ENCODE measurements around the gene GPR160. TPM values are rescaled to one million over a fixed set of nuclear protein-coding genes. Genes with fewer than 3 reads are reported as not detected.

The GPR160 gene
- total and polyA plus RNA-seq, 2 experiments from 2014 or later: 39.4 to 55.7 TPM

GRCh38 chr3:170128259-170128976 lies 90.6 kb downstream of the GPR160 start (continued):
- TF ChIP-seq ZNF462 (CRISPR knock-in tag; IDR thresholded peaks at IDR 0.05) (no peak), JUNB (IDR thresholded peaks at IDR 0.05; ENCODE audit: unreplicated experiment) (no peak)

- no peak overlapping the region for H3K4me2 ChIP-seq
- no peaks in the 10 kb centered on the region for H3K36me3 ChIP-seq (ENCODE audit: insufficient read depth)
- no peaks in the 10 kb centered on the region for H3F3A ChIP-seq (replicated peaks; ENCODE audit: low read depth)
- H3K27me3 ChIP-seq (ENCODE audit: insufficient read depth): no peaks in the 10 kb centered on the region
- Mint-ChIP-seq H3K27ac (peak overlapping the region; percentile 7; the same call in 1 of the 2 replicates), H3K27me3 (ENCODE audit: insufficient read depth, low read depth, poor library complexity) (no peaks in the 10 kb centered on the region), H3K4me1 (no peaks in the 10 kb centered on the region; the same call in 2 of the 3 replicates), H3K4me3 (no peak overlapping the region), H3K36me3 (ENCODE audit: low read depth) (peaks cover 34% of the 10 kb centered on the region), H3K9me3 (no peaks in the 10 kb centered on the region; the same call in 2 of the 3 replicates)
- no peaks in the 10 kb centered on the region for H3K79me2 ChIP-seq (replicated peaks; ENCODE audit: insufficient read depth)
- H3K4me3 ChIP-seq: no peak overlapping the region
- H3K9me2 ChIP-seq (ENCODE audit: insufficient read depth): no peaks in the 10 kb centered on the region
- H3K27ac ChIP-seq (ENCODE audit: low read depth): no peak overlapping the region
- ATAC-seq (peak; percentile 56), DNase-seq (ENCODE audit: low spot score) (no peak)
- 0 out of 2 replicates have a peak, but pooled peaks cover 5% of the 10 kb centered on the region for H4K20me1 ChIP-seq (replicated peaks; ENCODE audit: insufficient read depth)
- H2AFZ ChIP-seq: no peak overlapping the region
- H3K4me1 ChIP-seq (ENCODE audit: insufficient read depth): no peaks in the 10 kb centered on the region
- no peak for TF ChIP-seq NANOG (IDR thresholded peaks at IDR 0.05; ENCODE audit: borderline replicate concordance)
- TF ChIP-seq ZNF114 (CRISPR knock-in tag; IDR thresholded peaks at IDR 0.05): no peak
- TF ChIP-seq EZH2phosphoT487 (IDR thresholded peaks at IDR 0.05; ENCODE audit: unreplicated experiment): no peak
- no peak for TF ChIP-seq ZNF331 (CRISPR knock-in tag; IDR thresholded peaks at IDR 0.05; ENCODE audit: low read depth)
- no peak for TF ChIP-seq CREB1 (CRISPR knock-in tag; IDR thresholded peaks at IDR 0.05; ENCODE audit: low read depth)
- no peak for TF ChIP-seq POLR2AphosphoS5 (IDR thresholded peaks at IDR 0.05; ENCODE audit: low read depth)
- no peak for TF ChIP-seq JUNB (IDR thresholded peaks at IDR 0.05; ENCODE audit: unreplicated experiment)
- TF ChIP-seq EZH2 (IDR thresholded peaks at IDR 0.05; ENCODE audit: low read depth, unreplicated experiment): no peak
- no peak for TF ChIP-seq STAT1 (IDR thresholded peaks at IDR 0.05; ENCODE audit: unreplicated experiment)
- TF ChIP-seq ETS1 (IDR thresholded peaks at IDR 0.05): no peak
- TF ChIP-seq REST (IDR thresholded peaks at IDR 0.05; ENCODE audit: unreplicated experiment): no peak
Measured at GRCh38 chr3:170128977-170129431, 91.2 kb downstream of the GPR160 start.

Measured in GM23338 (cell line).